ENCODE measurements around the gene SLC24A3. TPM values are rescaled to one million over a fixed set of nuclear protein-coding genes. Genes with fewer than 3 reads are reported as not detected.

SLC24A3 gene
- polyA plus RNA-seq, 1 experiment = 1.7 TPM

- TF ChIP-seq CTCF (IDR thresholded peaks at IDR 0.05; ENCODE audit: insufficient read depth, low read depth, low read length) = no peak
- DNase-seq (ENCODE audit: low read depth) = no peak
- POLR2A ChIA-PET = no interaction called here
- CTCF ChIA-PET = interaction anchor here (1.0 to 2.7 kb wide), 3 partner anchors 11 to 45 kb away, joined by 3 to 10 read pairs (median 4); no protein-coding TSS in a partner anchor
- Histone ChIP-seq H3K36me3 (ENCODE audit: control insufficient read depth, insufficient read depth, low read length) (no peaks in the 10 kb centered on the region), H3K27me3 (ENCODE audit: control insufficient read depth, insufficient read depth, low read length) (no peaks in the 10 kb centered on the region), H3K4me3 (ENCODE audit: low read depth, low read length) (no peak overlapping the region)
Measured at GRCh38 chr20:19251506-19251905, 39.1 kb downstream of the SLC24A3 start.

GRCh38 chr20:19251958-19252357 lies 39.5 kb downstream of the SLC24A3 start:
- DNase-seq (ENCODE audit: low read depth) = no peak
- Histone ChIP-seq H3K27me3 (ENCODE audit: control insufficient read depth, insufficient read depth, low read length) (no peaks in the 10 kb centered on the region), H3K4me3 (ENCODE audit: low read depth, low read length) (no peak overlapping the region), H3K36me3 (ENCODE audit: control insufficient read depth, insufficient read depth, low read length) (no peaks in the 10 kb centered on the region)
- ChIA-PET POLR2A (interaction anchor here (0.6 kb wide), 1 partner anchor 30 kb away, joined by 4 read pairs; no protein-coding TSS in a partner anchor), CTCF (interaction anchor here (0.8 to 2.7 kb wide), 3 partner anchors 38 to 332 kb away, joined by 3 to 10 read pairs (median 4); no protein-coding TSS in a partner anchor)
- no peak for TF ChIP-seq CTCF (IDR thresholded peaks at IDR 0.05; ENCODE audit: insufficient read depth, low read depth, low read length)

- TF ChIP-seq CTCF (IDR thresholded peaks at IDR 0.05; ENCODE audit: insufficient read depth, low read depth, low read length) = no peak
- Histone ChIP-seq H3K36me3 (ENCODE audit: control insufficient read depth, insufficient read depth, low read length) (no peaks in the 10 kb centered on the region), H3K27me3 (ENCODE audit: control insufficient read depth, insufficient read depth, low read length) (no peaks in the 10 kb centered on the region), H3K4me3 (ENCODE audit: low read depth, low read length) (no peak overlapping the region)
- ChIA-PET POLR2A (interaction anchor here (0.6 kb wide), 1 partner anchor 29 kb away, joined by 4 read pairs; no protein-coding TSS in a partner anchor), CTCF (interaction anchor here (0.8 to 2.7 kb wide), 3 partner anchors 39 to 331 kb away, joined by 3 to 10 read pairs (median 4); no protein-coding TSS in a partner anchor)
- peak; percentile 33 for DNase-seq (ENCODE audit: low read depth)
Measured at GRCh38 chr20:19252451-19253120, 40.1 kb downstream of the SLC24A3 start.

GRCh38 chr20:19253316-19253715 lies 40.9 kb downstream of the SLC24A3 start:
- no peak for TF ChIP-seq CTCF (IDR thresholded peaks at IDR 0.05; ENCODE audit: insufficient read depth, low read depth, low read length)
- no peaks in the 10 kb centered on the region for H3K36me3 ChIP-seq (ENCODE audit: control insufficient read depth, insufficient read depth, low read length)
- ChIA-PET CTCF (interaction anchor here (1.0 kb wide), 1 partner anchor 17 kb away, joined by 3 read pairs; no protein-coding TSS in a partner anchor), POLR2A (no interaction called here)
- H3K4me3 ChIP-seq (ENCODE audit: low read depth, low read length) = no peak overlapping the region
- no peak for DNase-seq (ENCODE audit: low read depth)
- no peaks in the 10 kb centered on the region for H3K27me3 ChIP-seq (ENCODE audit: control insufficient read depth, insufficient read depth, low read length)

- ChIA-PET CTCF (interaction anchor here (0.7 to 1.0 kb wide), 2 partner anchors 16 to 39 kb away, joined by 3 read pairs; no protein-coding TSS in a partner anchor), POLR2A (no interaction called here)
- DNase-seq (ENCODE audit: low read depth) = peak; percentile 63
- Histone ChIP-seq H3K27me3 (ENCODE audit: control insufficient read depth, insufficient read depth, low read length) (no peaks in the 10 kb centered on the region), H3K36me3 (ENCODE audit: control insufficient read depth, insufficient read depth, low read length) (no peaks in the 10 kb centered on the region), H3K4me3 (ENCODE audit: low read depth, low read length) (no peak overlapping the region)
- TF ChIP-seq CTCF (IDR thresholded peaks at IDR 0.05; ENCODE audit: insufficient read depth, low read depth, low read length) = no peak
Measured at GRCh38 chr20:19253916-19254820, 41.7 kb downstream of the SLC24A3 start.

All from BJ (cell line).